SK-N-SH treated with all-trans-retinoic acid at 6 μM for 48 hours (cell line): ENCODE measurements around the gene MMP13.

Experiments
- ATAC-seq: fragments of 200-7000 bp; cut with Tn5 transposase; 3 replicates; pipeline ENCODE4 v1.9.1; 2020; ENCODE audit warnings: mild to moderate bottlenecking, moderate library complexity
- ARNTL ChIP-seq: fragments of 450-650 bp; formaldehyde crosslinking; IDR thresholded peaks from 2 replicates; pipeline ENCODE4 v1.5.0; 2020; ENCODE audit warnings: low read depth, mild to moderate bottlenecking, moderate library complexity, borderline replicate concordance
- BACH2 ChIP-seq: fragments of 250-450 bp; sonication (Bioruptor Pico); IDR thresholded peaks from 2 replicates; pipeline ENCODE4 v1.9.0; 2021; ENCODE audit warnings: mild to moderate bottlenecking, borderline replicate concordance
- CSDC2 ChIP-seq: fragments of 250-450 bp; sonication (Bioruptor Pico); IDR thresholded peaks from 2 replicates; pipeline ENCODE4 v1.5.0; 2020; ENCODE audit warnings: mild to moderate bottlenecking, moderate library complexity
- ESRRG ChIP-seq: fragments of 250-450 bp; sonication (Bioruptor Pico); IDR thresholded peaks from 2 replicates; pipeline ENCODE4 v1.6.1; 2021; ENCODE audit warnings: mild to moderate bottlenecking
- GLIS3 ChIP-seq: fragments of 250-450 bp; sonication (Bioruptor Pico); IDR thresholded peaks from 2 replicates; pipeline ENCODE4 v1.5.0; 2020; ENCODE audit warnings: mild to moderate bottlenecking, moderate library complexity
- ISL1 ChIP-seq: fragments of 250-450 bp; sonication (Bioruptor Pico); IDR thresholded peaks from 2 replicates; pipeline ENCODE4 v2.1.2; 2022; ENCODE audit warnings: mild to moderate bottlenecking, moderate library complexity
- OSR1 ChIP-seq: fragments of 250-450 bp; sonication (Bioruptor Pico); IDR thresholded peaks from 2 replicates; pipeline ENCODE4 v1.8.0; 2022; ENCODE audit warnings: moderate library complexity, mild to moderate bottlenecking, inconsistent platforms
- PPARA ChIP-seq: fragments of 250-450 bp; sonication (Bioruptor Pico); IDR thresholded peaks from 2 replicates; pipeline ENCODE4 v1.5.0; 2020; ENCODE audit warnings: mild to moderate bottlenecking, borderline replicate concordance
- RARB ChIP-seq: fragments of 250-450 bp; sonication (Bioruptor Pico); IDR thresholded peaks from 2 replicates; pipeline ENCODE4 v1.8.0; 2021; ENCODE audit warnings: mild to moderate bottlenecking, moderate library complexity
- SNAI2 ChIP-seq: fragments of 250-450 bp; sonication (Bioruptor Pico); IDR thresholded peaks from 2 replicates; pipeline ENCODE4 v1.5.0; 2020; ENCODE audit warnings: mild to moderate bottlenecking, moderate library complexity
- TOX ChIP-seq: fragments of 250-450 bp; sonication (Bioruptor Pico); IDR thresholded peaks from 2 replicates; pipeline ENCODE4 v1.8.0; 2021; ENCODE audit warnings: mild to moderate bottlenecking, moderate library complexity, borderline replicate concordance
- TSHZ2 ChIP-seq: fragments of 250-450 bp; sonication (Bioruptor Pico); IDR thresholded peaks from 2 replicates; pipeline ENCODE4 v1.5.0; 2020; ENCODE audit warnings: mild to moderate bottlenecking, moderate library complexity
- ZC3H10 ChIP-seq: fragments of 250-450 bp; sonication (Bioruptor Pico); IDR thresholded peaks from 2 replicates; pipeline ENCODE4 v1.5.1; 2021; ENCODE audit warnings: mild to moderate bottlenecking, moderate library complexity
- ZFP3 ChIP-seq: fragments of 250-450 bp; sonication (Bioruptor Pico); IDR thresholded peaks from 2 replicates; pipeline ENCODE4 v1.5.0; 2020; ENCODE audit warnings: mild to moderate bottlenecking, moderate library complexity
- ZFP30 ChIP-seq: fragments of 450-650 bp; formaldehyde crosslinking; IDR thresholded peaks from 2 replicates; pipeline ENCODE4 v1.5.0; 2022; ENCODE audit warnings: mild to moderate bottlenecking, moderate library complexity
- ZNF565 ChIP-seq: fragments of 450-650 bp; formaldehyde crosslinking; conservative IDR thresholded peaks from 2 replicates; pipeline ENCODE4 v1.5.0; 2020; ENCODE audit warnings: low read depth, mild to moderate bottlenecking, moderate library complexity
- ZNF70 ChIP-seq: fragments of 450-650 bp; formaldehyde crosslinking; IDR thresholded peaks from 2 replicates; pipeline ENCODE4 v1.5.0; 2020; ENCODE audit warnings: mild to moderate bottlenecking, moderate library complexity
- ZNF8 ChIP-seq: fragments of 450-650 bp; formaldehyde crosslinking; IDR thresholded peaks from 2 replicates; pipeline ENCODE4 v1.5.0; 2020; ENCODE audit warnings: mild to moderate bottlenecking, moderate library complexity
- TF ChIP-seq, protein P1 (sequence below): fragments of 250-450 bp; sonication (Bioruptor Pico); IDR thresholded peaks from 2 replicates; pipeline ENCODE4 v1.8.0; 2020; ENCODE audit warnings: mild to moderate bottlenecking, moderate library complexity, borderline replicate concordance
- TF ChIP-seq, protein P2 (sequence below): fragments of 250-450 bp; sonication (Bioruptor Pico); IDR thresholded peaks from 2 replicates; pipeline ENCODE4 v1.8.0; 2021; ENCODE audit warnings: low read depth, mild to moderate bottlenecking, moderate library complexity, borderline replicate concordance
- TF ChIP-seq, protein P3 (sequence below): fragments of 250-450 bp; sonication (Bioruptor Pico); IDR thresholded peaks from 2 replicates; pipeline ENCODE4 v1.5.1; 2020; ENCODE audit warnings: low read depth, mild to moderate bottlenecking, moderate library complexity

MMP13 gene

DNA sequence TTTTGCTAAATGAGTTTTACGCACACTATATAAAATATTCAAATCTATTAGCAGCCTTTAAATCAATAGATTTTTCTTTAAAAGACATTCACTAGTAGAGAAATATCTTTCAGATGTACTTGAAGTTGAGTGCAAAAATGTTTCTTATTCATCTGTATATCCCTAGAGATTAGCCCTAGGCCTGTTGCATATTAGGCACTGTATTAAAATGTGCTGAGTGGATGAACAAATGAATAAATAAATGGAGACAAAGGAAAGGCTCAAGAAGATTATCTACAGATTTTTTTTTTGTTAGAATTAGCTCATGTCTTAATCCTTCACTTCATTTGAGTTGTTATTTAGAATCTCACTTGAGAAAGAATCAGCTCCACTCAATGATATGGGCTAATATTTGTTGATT, 12.0 kb upstream of the MMP13 start:
- no peak for ATAC-seq
- TF ChIP-seq ARNTL (CRISPR knock-in tag) (no peak), ZFP30 (no peak), ZC3H10 (CRISPR knock-in tag) (no peak), GLIS3 (CRISPR knock-in tag) (no peak), CSDC2 (no peak), PPARA (CRISPR knock-in tag) (no peak), TSHZ2 (CRISPR knock-in tag) (no peak), SNAI2 (CRISPR knock-in tag) (no peak), RARB (CRISPR knock-in tag) (no peak), BACH2 (CRISPR knock-in tag) (no peak), ZNF70 (CRISPR knock-in tag) (no peak)

DNA sequence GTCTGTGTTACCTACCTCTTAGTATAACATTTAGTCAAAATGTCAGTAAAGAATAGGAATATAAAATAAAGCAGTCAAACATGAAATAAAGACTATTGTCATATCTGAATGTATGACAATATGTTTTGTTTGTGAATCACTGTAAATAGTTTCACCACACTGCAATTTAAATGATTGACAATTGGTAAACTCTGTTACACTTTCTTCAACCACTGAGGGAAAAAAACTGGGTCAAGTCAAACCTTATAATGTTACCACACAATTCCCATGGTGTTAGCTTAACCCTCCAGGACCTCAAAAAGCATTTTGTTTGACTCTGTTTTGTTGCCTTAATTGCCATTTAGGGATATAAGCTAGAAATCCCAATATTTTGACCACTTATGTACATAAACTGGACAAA, 10.5 kb upstream of the MMP13 start:
- ATAC-seq = no peak
- TF ChIP-seq, protein P1, sequence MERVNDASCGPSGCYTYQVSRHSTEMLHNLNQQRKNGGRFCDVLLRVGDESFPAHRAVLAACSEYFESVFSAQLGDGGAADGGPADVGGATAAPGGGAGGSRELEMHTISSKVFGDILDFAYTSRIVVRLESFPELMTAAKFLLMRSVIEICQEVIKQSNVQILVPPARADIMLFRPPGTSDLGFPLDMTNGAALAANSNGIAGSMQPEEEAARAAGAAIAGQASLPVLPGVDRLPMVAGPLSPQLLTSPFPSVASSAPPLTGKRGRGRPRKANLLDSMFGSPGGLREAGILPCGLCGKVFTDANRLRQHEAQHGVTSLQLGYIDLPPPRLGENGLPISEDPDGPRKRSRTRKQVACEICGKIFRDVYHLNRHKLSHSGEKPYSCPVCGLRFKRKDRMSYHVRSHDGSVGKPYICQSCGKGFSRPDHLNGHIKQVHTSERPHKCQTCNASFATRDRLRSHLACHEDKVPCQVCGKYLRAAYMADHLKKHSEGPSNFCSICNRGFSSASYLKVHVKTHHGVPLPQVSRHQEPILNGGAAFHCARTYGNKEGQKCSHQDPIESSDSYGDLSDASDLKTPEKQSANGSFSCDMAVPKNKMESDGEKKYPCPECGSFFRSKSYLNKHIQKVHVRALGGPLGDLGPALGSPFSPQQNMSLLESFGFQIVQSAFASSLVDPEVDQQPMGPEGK = no peak
- TF ChIP-seq BACH2 (CRISPR knock-in tag) = no peak
- no peak for TF ChIP-seq TSHZ2 (CRISPR knock-in tag)
- no peak for TF ChIP-seq ISL1
- TF ChIP-seq, protein P2, sequence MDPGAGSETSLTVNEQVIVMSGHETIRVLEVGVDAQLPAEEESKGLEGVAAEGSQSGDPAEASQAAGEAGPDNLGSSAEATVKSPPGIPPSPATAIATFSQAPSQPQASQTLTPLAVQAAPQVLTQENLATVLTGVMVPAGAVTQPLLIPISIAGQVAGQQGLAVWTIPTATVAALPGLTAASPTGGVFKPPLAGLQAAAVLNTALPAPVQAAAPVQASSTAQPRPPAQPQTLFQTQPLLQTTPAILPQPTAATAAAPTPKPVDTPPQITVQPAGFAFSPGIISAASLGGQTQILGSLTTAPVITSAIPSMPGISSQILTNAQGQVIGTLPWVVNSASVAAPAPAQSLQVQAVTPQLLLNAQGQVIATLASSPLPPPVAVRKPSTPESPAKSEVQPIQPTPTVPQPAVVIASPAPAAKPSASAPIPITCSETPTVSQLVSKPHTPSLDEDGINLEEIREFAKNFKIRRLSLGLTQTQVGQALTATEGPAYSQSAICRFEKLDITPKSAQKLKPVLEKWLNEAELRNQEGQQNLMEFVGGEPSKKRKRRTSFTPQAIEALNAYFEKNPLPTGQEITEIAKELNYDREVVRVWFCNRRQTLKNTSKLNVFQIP (CRISPR knock-in tag) = no peak
- TF ChIP-seq ZNF565 (CRISPR knock-in tag) = no peak
- TF ChIP-seq CSDC2 = no peak
- no peak for TF ChIP-seq SNAI2 (CRISPR knock-in tag)
- TF ChIP-seq ZNF8 (CRISPR knock-in tag) = no peak
- TF ChIP-seq ESRRG (CRISPR knock-in tag) = no peak
- no peak for TF ChIP-seq ZC3H10 (CRISPR knock-in tag)
- no peak for TF ChIP-seq RARB (CRISPR knock-in tag)
- TF ChIP-seq ZFP3 (CRISPR knock-in tag) = no peak
- TF ChIP-seq OSR1 (CRISPR knock-in tag) = no peak
- no peak for TF ChIP-seq GLIS3 (CRISPR knock-in tag)
- TF ChIP-seq, protein P3, sequence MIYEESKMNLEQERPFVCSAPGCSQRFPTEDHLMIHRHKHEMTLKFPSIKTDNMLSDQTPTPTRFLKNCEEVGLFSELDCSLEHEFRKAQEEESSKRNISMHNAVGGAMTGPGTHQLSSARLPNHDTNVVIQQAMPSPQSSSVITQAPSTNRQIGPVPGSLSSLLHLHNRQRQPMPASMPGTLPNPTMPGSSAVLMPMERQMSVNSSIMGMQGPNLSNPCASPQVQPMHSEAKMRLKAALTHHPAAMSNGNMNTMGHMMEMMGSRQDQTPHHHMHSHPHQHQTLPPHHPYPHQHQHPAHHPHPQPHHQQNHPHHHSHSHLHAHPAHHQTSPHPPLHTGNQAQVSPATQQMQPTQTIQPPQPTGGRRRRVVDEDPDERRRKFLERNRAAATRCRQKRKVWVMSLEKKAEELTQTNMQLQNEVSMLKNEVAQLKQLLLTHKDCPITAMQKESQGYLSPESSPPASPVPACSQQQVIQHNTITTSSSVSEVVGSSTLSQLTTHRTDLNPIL (CRISPR knock-in tag) = no peak
- no peak for TF ChIP-seq ZFP30
- TF ChIP-seq TOX (CRISPR knock-in tag) = no peak
- no peak for TF ChIP-seq ARNTL (CRISPR knock-in tag)
